PC-9 (cell line): Measurements from ENCODE around the gene NFASC.

Experiments
- EZH2 ChIP-seq: fragments of 200-600 bp; sonication (generic); IDR thresholded peaks from 2 replicates; pipeline ENCODE4 v1.8.0; 2017; ENCODE audit warnings: antibody characterized with exemption, low read depth
- TF ChIP-seq, protein P1 (sequence below): fragments of 200-600 bp; sonication (generic); conservative IDR thresholded peaks from 2 replicates; pipeline ENCODE4 v1.6.1; 2017; ENCODE audit warnings: mixed run types, antibody characterized with exemption, mild to moderate bottlenecking, moderate library complexity

DNA sequence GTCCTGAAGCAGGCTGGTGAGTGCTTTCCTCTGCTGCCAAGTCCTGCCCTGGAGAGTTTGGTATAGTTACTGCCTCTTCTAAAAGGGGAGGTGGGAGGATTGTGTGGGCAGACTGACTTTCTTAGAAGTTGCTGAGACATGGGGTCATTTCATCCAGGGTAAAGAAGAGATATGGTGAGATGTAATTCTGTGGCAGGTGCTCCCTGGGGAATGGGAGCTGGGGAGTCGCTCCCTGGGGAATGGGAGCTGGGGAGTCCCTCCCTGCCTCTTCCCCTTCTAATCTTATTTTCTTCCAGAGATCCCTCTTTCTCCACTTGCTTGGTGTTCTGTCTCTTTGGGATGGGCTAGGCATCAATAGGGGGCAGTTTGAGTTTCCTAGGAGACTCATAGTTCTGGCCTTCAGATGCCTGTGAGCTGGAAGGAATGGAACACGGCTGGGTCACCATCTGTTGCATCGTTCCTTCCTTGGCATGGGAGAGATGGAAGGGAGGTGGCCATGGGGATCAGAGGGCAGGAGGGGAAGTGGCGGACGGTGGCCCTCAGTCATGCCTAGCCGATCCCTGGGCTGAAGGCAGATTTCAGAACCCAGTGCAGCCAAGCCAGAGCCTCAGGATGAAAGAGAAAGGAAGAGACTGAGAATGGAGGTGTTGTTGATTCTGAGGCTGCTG is 59.0 kb downstream of the NFASC start:
- TF ChIP-seq, protein P1, sequence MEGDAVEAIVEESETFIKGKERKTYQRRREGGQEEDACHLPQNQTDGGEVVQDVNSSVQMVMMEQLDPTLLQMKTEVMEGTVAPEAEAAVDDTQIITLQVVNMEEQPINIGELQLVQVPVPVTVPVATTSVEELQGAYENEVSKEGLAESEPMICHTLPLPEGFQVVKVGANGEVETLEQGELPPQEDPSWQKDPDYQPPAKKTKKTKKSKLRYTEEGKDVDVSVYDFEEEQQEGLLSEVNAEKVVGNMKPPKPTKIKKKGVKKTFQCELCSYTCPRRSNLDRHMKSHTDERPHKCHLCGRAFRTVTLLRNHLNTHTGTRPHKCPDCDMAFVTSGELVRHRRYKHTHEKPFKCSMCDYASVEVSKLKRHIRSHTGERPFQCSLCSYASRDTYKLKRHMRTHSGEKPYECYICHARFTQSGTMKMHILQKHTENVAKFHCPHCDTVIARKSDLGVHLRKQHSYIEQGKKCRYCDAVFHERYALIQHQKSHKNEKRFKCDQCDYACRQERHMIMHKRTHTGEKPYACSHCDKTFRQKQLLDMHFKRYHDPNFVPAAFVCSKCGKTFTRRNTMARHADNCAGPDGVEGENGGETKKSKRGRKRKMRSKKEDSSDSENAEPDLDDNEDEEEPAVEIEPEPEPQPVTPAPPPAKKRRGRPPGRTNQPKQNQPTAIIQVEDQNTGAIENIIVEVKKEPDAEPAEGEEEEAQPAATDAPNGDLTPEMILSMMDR, result no peak
- no peak for TF ChIP-seq EZH2
